PC-9 (cell line): Measurements from ENCODE around the gene PPIL1. TPM values are rescaled to one million over a fixed set of nuclear protein-coding genes. Genes with fewer than 3 reads are reported as not detected.

Source experiments
- BruUV-seq: library from RNA; stranded (reverse); fragments of 400-500 nt; replicated peaks from 2 replicates; lab custom pipeline; 2021; lab: Mats Ljungman, UMichigan
- CTCF ChIA-PET: fragments of 300-600 bp; sonication (Branson Sonifier 250); formaldehyde crosslinking; loops from one replicate; lab custom pipeline; 2022; ENCODE audit warnings: antibody characterized with exemption; lab: Charles Lee
- POLR2A ChIA-PET: fragments of 300-600 bp; sonication (Branson Sonifier 250); formaldehyde crosslinking; loops from one replicate; lab custom pipeline; 2022; ENCODE audit warnings: antibody characterized with exemption; ENCODE audit not compliant: unreplicated experiment; lab: Charles Lee
- DNase-seq, 2 experiments: peaks; one replicate each; pipeline versions ENCODE4 v3.0.0 to v3.0.0-alpha.2; 2015 to 2022; ENCODE audit warnings: mixed read lengths in 1 of 2
- H2AFZ ChIP-seq: fragments of 200-600 bp; sonication (generic); 2 replicates; pipeline ENCODE4 v1.8.1; 2017; ENCODE audit warnings: antibody characterized with exemption
- H3F3A ChIP-seq: fragments of 200-600 bp; sonication (generic); 2 replicates; pipeline ENCODE4 v1.8.1; 2017; ENCODE audit warnings: antibody characterized with exemption, mild to moderate bottlenecking, low read depth; ENCODE audit not compliant: insufficient read depth
- H3K27ac ChIP-seq: fragments of 200-600 bp; sonication (generic); 2 replicates; pipeline ENCODE4 v1.6.1; 2016; ENCODE audit warnings: mixed run types
- H3K27me3 ChIP-seq: fragments of 200-600 bp; sonication (generic); 2 replicates; pipeline ENCODE4 v1.6.1; 2016; ENCODE audit warnings: low read depth, mixed run types; ENCODE audit not compliant: insufficient read depth
- H3K36me3 ChIP-seq: fragments of 200-600 bp; sonication (generic); 2 replicates; pipeline ENCODE4 v1.6.1; 2016; ENCODE audit warnings: low read depth, mixed run types
- H3K4me1 ChIP-seq: fragments of 200-600 bp; sonication (generic); replicated peaks from 2 replicates; pipeline ENCODE4 v1.6.1; 2016; ENCODE audit warnings: mixed run types; ENCODE audit not compliant: insufficient read depth
- H3K4me2 ChIP-seq: fragments of 200-600 bp; sonication (generic); 2 replicates; pipeline ENCODE4 v1.6.1; 2017; ENCODE audit warnings: mixed run types
- H3K4me3 ChIP-seq: fragments of 200-600 bp; sonication (generic); 2 replicates; pipeline ENCODE4 v1.6.1; 2016; ENCODE audit warnings: mixed run types
- H3K79me2 ChIP-seq: fragments of 200-600 bp; sonication (generic); 2 replicates; pipeline ENCODE4 v1.6.1; 2017; ENCODE audit warnings: low read depth, mixed run types
- H3K9me2 ChIP-seq: fragments of 200-600 bp; sonication (generic); 2 replicates; pipeline ENCODE4 v1.8.1; 2017; ENCODE audit warnings: mild to moderate bottlenecking; ENCODE audit not compliant: insufficient read depth
- H3K9me3 ChIP-seq: fragments of 200-600 bp; sonication (generic); 2 replicates; pipeline ENCODE4 v1.8.1; 2016; ENCODE audit warnings: low read depth; ENCODE audit not compliant: insufficient read depth
- H4K20me1 ChIP-seq: fragments of 200-600 bp; sonication (generic); 2 replicates; pipeline ENCODE4 v1.8.1; 2017; ENCODE audit not compliant: insufficient read depth
- EZH2 ChIP-seq: fragments of 200-600 bp; sonication (generic); IDR thresholded peaks from 2 replicates; pipeline ENCODE4 v1.8.0; 2017; ENCODE audit warnings: antibody characterized with exemption, low read depth
- intact Hi-C: fragments of 100-400 bp; cut with micrococcal nuclease; formaldehyde crosslinking; loops from one replicate; pipeline ENCODE4 v1.10.0; 2022; ENCODE audit not compliant: unreplicated experiment
- total RNA-seq: library from RNA; stranded (reverse); gene quantifications from 2 replicates; pipeline ENCODE4 v1.2.3, GENCODE V29; 2021
- TF ChIP-seq, protein P1 (sequence below): fragments of 200-600 bp; sonication (generic); conservative IDR thresholded peaks from 2 replicates; pipeline ENCODE4 v1.6.1; 2017; ENCODE audit warnings: mixed run types, antibody characterized with exemption, mild to moderate bottlenecking, moderate library complexity

Gene PPIL1
- total RNA-seq, 1 experiment from 2014 or later: 28.4 TPM

GRCh38 chr6:36844232-36845170 lies 30.1 kb downstream of the PPIL1 start:
- no peak overlapping the region for H3K4me2 ChIP-seq
- DNase-seq: no peak
- no peaks in the 10 kb centered on the region for H3K79me2 ChIP-seq
- BruUV-seq: no TSS peak
- no peaks in the 10 kb centered on the region for H3K9me2 ChIP-seq
- 0 out of 2 replicates have a peak, but pooled peaks cover 8% of the 10 kb centered on the region for H3F3A ChIP-seq
- POLR2A ChIA-PET: no interaction called here
- no peaks in the 10 kb centered on the region for H3K4me1 ChIP-seq
- H3K27ac ChIP-seq: no peak overlapping the region
- H2AFZ ChIP-seq: no peak overlapping the region
- intact Hi-C loops: no loop called here
- no peak overlapping the region for H3K4me3 ChIP-seq
- no peaks in the 10 kb centered on the region for H3K27me3 ChIP-seq
- H4K20me1 ChIP-seq: no peaks in the 10 kb centered on the region
- H3K9me3 ChIP-seq: no peaks in the 10 kb centered on the region
- no peak for TF ChIP-seq EZH2
- TF ChIP-seq, protein P1, sequence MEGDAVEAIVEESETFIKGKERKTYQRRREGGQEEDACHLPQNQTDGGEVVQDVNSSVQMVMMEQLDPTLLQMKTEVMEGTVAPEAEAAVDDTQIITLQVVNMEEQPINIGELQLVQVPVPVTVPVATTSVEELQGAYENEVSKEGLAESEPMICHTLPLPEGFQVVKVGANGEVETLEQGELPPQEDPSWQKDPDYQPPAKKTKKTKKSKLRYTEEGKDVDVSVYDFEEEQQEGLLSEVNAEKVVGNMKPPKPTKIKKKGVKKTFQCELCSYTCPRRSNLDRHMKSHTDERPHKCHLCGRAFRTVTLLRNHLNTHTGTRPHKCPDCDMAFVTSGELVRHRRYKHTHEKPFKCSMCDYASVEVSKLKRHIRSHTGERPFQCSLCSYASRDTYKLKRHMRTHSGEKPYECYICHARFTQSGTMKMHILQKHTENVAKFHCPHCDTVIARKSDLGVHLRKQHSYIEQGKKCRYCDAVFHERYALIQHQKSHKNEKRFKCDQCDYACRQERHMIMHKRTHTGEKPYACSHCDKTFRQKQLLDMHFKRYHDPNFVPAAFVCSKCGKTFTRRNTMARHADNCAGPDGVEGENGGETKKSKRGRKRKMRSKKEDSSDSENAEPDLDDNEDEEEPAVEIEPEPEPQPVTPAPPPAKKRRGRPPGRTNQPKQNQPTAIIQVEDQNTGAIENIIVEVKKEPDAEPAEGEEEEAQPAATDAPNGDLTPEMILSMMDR: no peak
- H3K36me3 ChIP-seq: no peaks in the 10 kb centered on the region
- CTCF ChIA-PET: no interaction called here

GRCh38 chr6:36843170-36843569 lies 31.4 kb downstream of the PPIL1 start:
- no TSS peak for BruUV-seq
- intact Hi-C loops: no loop called here
- Histone ChIP-seq H3F3A (0 out of 2 replicates have a peak, but pooled peaks cover 8% of the 10 kb centered on the region), H3K9me3 (no peaks in the 10 kb centered on the region), H3K4me3 (no peak overlapping the region), H3K27me3 (peaks cover 12% of the 10 kb centered on the region), H3K36me3 (no peaks in the 10 kb centered on the region), H3K4me1 (no peaks in the 10 kb centered on the region), H4K20me1 (no peaks in the 10 kb centered on the region), H3K9me2 (no peaks in the 10 kb centered on the region), H3K27ac (no peak overlapping the region), H3K79me2 (no peaks in the 10 kb centered on the region), H2AFZ (no peak overlapping the region), H3K4me2 (no peak overlapping the region)
- CTCF ChIA-PET: no interaction called here
- no peak for TF ChIP-seq EZH2
- TF ChIP-seq, protein P1: no peak
- POLR2A ChIA-PET: no interaction called here
- DNase-seq: no peak

DNA sequence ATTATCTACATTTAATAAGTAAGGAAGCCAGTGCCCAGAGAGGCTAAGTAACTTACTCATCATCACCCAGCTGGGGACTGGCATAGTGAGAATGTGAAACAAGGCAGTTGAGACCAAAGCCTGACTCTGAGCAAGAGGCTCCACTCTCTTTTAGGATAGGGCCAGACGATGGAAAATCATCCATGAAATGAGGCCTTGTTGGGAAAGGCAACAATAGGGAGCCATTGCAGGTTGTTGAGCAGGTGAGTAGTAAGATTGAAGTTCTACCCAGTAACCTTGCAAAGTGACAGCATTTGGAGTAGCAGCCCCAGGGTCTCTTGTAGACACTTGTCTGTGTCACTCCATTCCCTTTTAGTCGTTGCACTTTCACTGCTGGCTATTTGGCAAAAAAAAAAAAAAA lies 32.8 kb downstream of the PPIL1 start:
- Histone ChIP-seq H3K4me3 (no peak overlapping the region), H4K20me1 (no peaks in the 10 kb centered on the region), H3K4me1 (no peaks in the 10 kb centered on the region), H3K79me2 (no peaks in the 10 kb centered on the region), H3K4me2 (no peak overlapping the region), H3K27ac (no peak overlapping the region), H3K27me3 (peaks cover 14% of the 10 kb centered on the region), H3K36me3 (no peaks in the 10 kb centered on the region), H2AFZ (no peak overlapping the region), H3F3A (0 out of 2 replicates have a peak, but pooled peaks cover 8% of the 10 kb centered on the region), H3K9me2 (no peaks in the 10 kb centered on the region), H3K9me3 (no peaks in the 10 kb centered on the region)
- POLR2A ChIA-PET: no interaction called here
- TF ChIP-seq, protein P1: no peak
- TF ChIP-seq EZH2: no peak
- intact Hi-C loops: no loop called here
- no TSS peak for BruUV-seq
- no peak for DNase-seq
- CTCF ChIA-PET: no interaction called here
